ENCODE results near the gene RBM42.
A peak's percentile ranks its signal among the peaks of the same experiment; 100 is the strongest.
"Not testable (repeated sequence)": the region's sequence is repeated elsewhere in the genome, so short reads cannot be mapped to it uniquely, and the experiment has no call there.

Gene RBM42

GRCh38 chr19:35622750-35623149, 6.1 kb upstream of the RBM42 start:
- DNase-seq, result no peak

- DNase-seq, result no peak
Observed at GRCh38 chr19:35623327-35624010, 5.4 kb upstream of the RBM42 start.

- DNase-seq, result no peak
Observed at GRCh38 chr19:35628264-35628564, 622 bp upstream of the RBM42 start.

DNA sequence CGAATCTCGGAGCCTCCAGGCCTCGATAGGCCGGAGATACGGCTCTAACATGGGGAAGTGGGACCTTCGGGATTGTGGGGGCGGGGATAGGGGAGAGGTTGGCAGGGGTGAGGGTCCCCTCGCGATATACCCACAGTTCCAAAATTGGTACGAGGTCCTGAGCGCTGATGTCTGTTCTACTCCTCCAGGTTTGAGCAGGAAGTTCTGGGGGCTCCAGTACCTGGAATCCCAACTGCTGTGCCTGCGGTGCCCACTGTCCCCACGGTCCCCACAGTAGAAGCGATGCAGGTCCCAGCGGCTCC, 447 bp downstream of the RBM42 start:
- no peak for DNase-seq

DNA sequence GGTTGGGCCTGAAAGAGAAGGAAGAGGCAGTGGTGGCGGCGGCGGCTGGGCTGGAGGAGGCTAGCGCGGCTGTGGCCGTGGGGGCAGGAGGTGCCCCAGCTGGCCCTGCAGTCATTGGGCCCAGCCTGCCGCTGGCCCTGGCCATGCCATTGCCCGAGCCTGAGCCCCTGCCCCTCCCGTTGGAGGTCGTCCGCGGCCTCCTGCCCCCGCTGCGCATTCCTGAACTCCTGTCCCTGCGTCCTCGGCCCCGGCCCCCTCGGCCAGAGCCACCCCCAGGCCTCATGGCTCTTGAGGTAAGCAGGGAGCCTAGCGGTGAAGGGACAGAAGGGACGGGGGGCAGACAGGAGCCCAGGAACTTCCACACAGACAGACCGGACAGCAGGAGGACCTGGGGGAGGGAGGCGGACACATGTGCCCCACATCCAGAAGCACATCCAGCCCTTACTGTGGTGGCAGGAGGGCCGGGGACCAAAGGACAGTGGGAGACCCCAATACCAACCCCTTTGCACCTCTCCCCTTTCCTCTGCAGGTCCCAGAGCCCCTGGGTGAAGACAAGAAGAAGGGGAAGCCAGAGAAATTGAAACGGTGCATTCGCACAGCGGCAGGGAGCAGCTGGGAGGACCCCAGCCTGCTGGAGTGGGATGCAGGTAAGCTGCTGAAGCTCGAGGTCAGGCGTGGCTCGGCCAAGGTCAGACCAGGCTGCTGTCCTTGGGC, 5.0 kb downstream of the RBM42 start:
- DNase-seq, result no peak

DNA sequence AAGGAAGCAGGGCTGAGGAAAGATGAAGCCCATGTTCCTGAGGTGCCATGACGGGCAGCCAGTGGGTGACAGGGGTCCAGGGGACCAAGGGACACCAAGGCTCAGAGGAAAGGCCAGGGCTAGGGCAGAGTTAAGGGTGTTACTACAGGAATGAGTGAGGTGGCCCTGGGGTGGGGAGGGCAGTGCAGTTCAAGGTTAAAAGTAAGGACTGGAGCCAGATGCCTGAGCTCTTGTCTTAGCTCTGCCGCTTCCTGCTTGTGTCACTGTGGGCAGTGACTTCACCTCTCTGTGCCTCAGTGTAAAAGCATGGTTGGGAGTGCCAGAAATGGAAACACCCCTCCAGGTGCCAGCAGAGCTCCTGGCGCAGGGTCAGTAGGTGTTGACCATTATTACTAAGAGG, 7.8 kb downstream of the RBM42 start:
- no peak for DNase-seq

DNA sequence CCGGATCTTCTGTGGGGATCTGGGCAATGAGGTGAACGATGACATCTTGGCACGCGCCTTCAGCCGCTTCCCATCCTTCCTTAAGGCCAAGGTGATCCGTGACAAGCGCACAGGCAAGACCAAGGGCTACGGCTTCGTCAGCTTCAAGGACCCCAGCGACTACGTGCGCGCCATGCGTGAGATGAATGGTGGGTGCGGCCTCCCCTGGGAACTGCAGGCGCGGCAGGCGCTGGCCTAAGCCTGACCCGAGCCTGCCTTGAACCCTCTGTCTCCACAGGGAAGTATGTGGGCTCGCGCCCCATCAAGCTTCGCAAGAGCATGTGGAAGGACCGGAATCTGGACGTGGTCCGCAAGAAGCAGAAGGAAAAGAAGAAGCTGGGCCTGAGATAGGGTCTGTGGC, 8.3 kb downstream of the RBM42 start:
- DNase-seq, result no peak

DNA sequence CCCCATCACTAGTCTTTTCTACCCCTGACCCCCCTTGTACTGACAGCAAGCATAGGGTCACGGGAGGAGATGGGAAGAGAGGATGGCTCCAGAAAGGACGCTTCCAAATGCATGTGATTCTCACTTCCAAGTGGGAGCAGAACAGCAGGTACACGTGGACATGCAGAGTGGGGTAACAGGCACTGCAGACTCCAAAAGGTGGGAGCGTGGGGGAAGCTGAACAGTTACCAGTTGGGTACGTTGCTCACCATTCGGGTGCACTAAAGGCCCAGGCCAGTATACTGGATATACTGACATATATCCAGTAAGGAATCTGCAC, 10.4 kb downstream of the RBM42 start:
- DNase-seq, result no peak

DNA sequence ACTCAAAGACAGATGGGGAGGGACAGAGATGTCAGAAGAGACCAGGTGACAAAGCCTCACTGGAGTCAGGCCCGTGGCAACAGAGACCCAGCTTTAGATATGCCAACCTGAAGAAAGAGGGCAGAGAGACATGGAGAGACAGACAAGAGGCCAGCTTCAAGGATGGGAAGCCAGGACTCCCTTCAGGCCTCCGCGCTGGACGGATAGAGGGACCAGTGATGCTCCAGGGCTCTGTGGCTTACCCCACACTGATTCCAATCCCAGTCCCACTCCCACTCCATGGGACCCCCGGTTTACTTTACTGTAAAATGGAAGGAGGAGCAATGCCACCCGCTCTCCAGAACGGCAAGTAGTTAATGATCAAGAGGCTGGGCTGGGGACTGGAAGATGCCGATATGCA, 11.0 kb downstream of the RBM42 start:
- DNase-seq, result no peak

DNA sequence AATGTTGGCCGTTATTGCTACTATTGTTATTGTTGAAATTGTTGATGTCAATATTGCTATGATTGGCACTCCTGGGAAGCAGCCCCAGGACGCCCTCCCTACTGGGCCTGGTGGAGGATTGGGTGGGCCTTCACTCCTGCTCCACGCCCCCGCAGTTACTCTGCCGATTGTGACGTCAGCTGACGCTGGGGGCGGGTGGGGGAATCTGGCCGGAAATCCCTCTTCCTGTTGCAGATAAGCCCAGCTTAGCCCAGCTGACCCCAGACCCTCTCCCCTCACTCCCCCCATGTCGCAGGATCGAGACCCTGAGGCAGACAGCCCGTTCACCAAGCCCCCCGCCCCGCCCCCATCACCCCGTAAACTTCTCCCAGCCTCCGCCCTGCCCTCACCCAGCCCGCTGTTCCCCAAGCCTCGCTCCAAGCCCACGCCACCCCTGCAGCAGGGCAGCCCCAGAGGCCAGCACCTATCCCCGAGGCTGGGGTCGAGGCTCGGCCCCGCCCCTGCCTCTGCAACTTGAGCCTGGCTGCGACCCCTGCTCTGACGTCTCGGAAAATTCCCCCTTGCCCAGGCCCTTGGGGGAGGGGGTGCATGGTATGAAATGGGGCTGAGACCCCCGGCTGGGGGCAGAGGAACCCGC, 12.8 kb downstream of the RBM42 start, which contains the start of gene ETV2:
Gene ETV2 (plus strand): TSS at position 231 of the 637 bp plus-strand sequence. CDS start 716 bp downstream, outside the sequence.
- DNase-seq, result peak; percentile 28

GRCh38 chr19:35642312-35642711, 13.5 kb downstream of the RBM42 start:
- DNase-seq, result no peak

GRCh38 chr19:35642798-35643254, 14.0 kb downstream of the RBM42 start:
- no peak for DNase-seq

DNA sequence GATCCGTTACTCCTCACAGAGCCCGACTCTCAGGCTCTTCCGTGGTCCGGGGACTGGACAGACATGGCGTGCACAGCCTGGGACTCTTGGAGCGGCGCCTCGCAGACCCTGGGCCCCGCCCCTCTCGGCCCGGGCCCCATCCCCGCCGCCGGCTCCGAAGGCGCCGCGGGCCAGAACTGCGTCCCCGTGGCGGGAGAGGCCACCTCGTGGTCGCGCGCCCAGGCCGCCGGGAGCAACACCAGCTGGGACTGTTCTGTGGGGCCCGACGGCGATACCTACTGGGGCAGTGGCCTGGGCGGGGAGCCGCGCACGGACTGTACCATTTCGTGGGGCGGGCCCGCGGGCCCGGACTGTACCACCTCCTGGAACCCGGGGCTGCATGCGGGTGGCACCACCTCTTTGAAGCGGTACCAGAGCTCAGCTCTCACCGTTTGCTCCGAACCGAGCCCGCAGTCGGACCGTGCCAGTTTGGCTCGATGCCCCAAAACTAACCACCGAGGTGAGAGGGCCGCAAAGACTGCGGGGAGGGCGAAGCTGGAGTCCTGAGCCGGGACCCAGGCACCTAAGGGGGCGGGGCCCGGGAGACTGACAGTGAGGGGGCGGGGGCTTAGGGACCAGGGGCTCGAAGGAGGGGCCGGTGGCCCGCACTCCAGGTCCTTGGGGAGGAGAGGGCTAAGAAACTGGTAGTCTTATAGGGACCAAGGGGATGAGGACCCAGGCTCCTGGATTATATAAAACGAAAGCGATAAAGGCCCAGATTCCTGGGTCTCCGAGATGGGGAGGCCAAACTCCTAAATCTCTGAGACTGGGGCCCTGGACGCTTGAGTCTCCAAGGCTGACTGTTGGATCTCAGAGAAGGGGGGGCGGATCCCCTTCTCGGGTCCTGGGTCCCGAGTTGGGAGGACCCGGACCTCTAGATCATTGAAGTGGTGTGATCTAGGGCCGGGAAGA, 14.7 kb downstream of the RBM42 start:
- DNase-seq, result peak; percentile 79

- peak; percentile 91 for DNase-seq
Observed at GRCh38 chr19:35644206-35644986, 15.6 kb downstream of the RBM42 start.

DNA sequence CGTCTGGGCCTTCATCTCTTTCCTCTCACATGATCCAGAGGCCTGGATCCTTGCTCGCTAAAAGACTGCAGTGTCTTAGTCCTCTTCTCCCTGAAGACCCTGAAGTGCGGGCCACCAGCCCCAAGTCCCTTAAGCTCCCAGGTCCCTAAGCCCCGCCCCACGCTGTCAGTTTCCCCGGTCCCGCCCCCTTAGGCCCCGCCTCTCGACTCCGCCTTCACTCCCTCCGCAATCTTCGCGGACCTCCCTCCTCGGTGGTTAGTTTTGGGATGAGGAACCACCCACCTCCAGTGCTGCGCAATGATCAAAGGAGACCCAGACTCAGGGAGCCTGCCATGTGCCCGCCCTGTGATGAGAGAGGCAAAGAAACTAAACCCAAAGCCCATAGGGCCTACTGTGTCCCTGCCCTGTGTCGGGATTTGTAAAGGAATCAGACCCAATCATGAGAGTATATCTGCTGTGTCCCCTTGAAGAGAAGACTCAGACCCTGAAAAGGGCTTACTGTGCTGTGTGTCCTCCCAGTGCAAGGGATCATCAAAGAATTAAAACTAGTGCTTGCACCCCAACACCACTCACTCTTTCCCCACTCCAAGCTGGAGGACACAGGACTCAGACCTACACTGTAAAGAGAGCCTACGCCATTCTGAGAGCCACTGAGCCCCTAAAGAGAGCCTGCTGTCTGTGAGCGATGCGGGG, 16.3 kb downstream of the RBM42 start:
- peak; percentile 25 for DNase-seq

- no peak for DNase-seq
Observed at GRCh38 chr19:35645680-35646511, 17.1 kb downstream of the RBM42 start.

- peak; percentile 98 for DNase-seq
Observed at GRCh38 chr19:35648017-35648961, 19.5 kb downstream of the RBM42 start, which contains the start of gene COX6B1. COX6B1 (plus strand) TSS chr19:35648323; CDS start chr19:35651244, 2,921 bp downstream.

DNA sequence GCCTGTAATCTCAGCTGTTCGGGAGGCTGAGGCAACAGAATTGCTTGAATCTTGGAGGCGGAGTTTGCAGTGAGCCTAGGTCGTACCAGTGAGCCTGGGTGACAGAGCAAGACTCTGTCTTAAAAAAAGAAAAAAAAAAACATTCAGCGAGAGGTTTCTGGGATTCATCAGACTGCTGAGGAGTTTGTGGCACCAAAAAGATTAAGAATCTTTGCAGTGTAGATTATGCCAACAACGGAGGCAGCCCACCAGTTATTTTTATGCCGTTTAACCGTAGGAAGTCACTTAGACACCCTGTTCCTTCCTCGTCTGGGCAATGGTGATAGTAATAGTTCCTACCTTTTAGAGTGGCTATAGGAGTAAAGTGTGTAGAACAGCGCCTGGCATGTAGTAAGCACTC, 21.7 kb downstream of the RBM42 start:
- DNase-seq, result no peak

DNA sequence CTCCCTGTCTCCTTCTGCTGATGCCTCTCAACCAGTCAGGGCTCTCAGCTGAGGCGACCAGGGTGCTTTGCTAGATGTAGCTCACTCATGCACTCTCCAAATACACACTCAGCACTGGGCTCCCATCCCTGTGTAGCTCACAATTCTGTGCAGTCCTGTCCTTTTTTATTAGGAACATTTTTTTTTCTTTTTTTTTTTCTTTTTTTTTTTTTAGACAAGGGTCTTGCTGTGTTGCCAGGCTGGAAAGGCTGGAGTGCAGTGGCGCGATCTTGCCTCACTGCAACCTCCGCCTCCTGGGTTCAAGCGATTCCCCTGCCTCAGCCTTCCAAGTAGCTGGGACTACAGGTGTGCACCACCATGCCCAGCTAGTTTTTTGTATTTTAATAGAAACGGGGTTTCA, 26.0 kb downstream of the RBM42 start:
- DNase-seq, result not testable (repeated sequence)

DNA sequence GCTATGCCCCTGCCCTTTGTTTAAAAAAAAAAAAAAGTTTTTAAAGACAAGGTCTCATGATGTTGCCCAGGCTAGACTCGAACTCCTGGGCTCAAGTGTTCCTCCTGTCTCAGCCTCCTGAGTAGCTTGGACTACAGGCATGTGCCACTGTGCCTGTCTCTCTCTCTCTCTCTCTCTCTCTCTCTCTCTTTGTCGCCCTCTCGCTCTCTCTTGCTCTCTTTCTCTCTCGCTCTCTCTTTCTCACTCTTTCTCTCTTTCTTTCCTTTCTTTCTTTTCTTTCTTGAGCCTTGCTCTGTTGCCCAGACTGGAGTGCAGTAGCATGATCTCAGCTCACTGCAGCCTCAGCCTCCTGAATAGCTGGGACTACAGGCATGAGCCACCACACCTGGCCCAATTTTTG, 26.8 kb downstream of the RBM42 start:
- no peak for DNase-seq

Data from HCEC 1CT (cell line).